ENCODE results near the gene TSSK2.

- TF ChIP-seq, protein P1, sequence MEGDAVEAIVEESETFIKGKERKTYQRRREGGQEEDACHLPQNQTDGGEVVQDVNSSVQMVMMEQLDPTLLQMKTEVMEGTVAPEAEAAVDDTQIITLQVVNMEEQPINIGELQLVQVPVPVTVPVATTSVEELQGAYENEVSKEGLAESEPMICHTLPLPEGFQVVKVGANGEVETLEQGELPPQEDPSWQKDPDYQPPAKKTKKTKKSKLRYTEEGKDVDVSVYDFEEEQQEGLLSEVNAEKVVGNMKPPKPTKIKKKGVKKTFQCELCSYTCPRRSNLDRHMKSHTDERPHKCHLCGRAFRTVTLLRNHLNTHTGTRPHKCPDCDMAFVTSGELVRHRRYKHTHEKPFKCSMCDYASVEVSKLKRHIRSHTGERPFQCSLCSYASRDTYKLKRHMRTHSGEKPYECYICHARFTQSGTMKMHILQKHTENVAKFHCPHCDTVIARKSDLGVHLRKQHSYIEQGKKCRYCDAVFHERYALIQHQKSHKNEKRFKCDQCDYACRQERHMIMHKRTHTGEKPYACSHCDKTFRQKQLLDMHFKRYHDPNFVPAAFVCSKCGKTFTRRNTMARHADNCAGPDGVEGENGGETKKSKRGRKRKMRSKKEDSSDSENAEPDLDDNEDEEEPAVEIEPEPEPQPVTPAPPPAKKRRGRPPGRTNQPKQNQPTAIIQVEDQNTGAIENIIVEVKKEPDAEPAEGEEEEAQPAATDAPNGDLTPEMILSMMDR (IDR thresholded peaks at IDR 0.05; ENCODE audit: low read length) = no peak
- TF ChIP-seq EZH2 (optimal IDR thresholded peaks at IDR 0.05; ENCODE audit: low read depth, low read length) (no peak), EZH2phosphoT487 (IDR thresholded peaks at IDR 0.05; ENCODE audit: low read length) (no peak)
Measured at GRCh38 chr22:19166421-19166820, 35.3 kb downstream of the TSSK2 start.
